SK-N-SH treated with all-trans-retinoic acid at 6 μM for 48 hours (cell line): ENCODE measurements around the gene HOXA13.

Experiments
- ATAC-seq: fragments of 200-7000 bp; cut with Tn5 transposase; 3 replicates; pipeline ENCODE4 v1.9.1; 2020; ENCODE audit warnings: mild to moderate bottlenecking, moderate library complexity
- ARNTL ChIP-seq: fragments of 450-650 bp; formaldehyde crosslinking; IDR thresholded peaks from 2 replicates; pipeline ENCODE4 v1.5.0; 2020; ENCODE audit warnings: low read depth, mild to moderate bottlenecking, moderate library complexity, borderline replicate concordance
- BACH2 ChIP-seq: fragments of 250-450 bp; sonication (Bioruptor Pico); IDR thresholded peaks from 2 replicates; pipeline ENCODE4 v1.9.0; 2021; ENCODE audit warnings: mild to moderate bottlenecking, borderline replicate concordance
- CREB5 ChIP-seq: fragments of 250-450 bp; sonication (Bioruptor Pico); IDR thresholded peaks from 2 replicates; pipeline ENCODE4 v1.5.1; 2020; ENCODE audit warnings: low read depth, mild to moderate bottlenecking, moderate library complexity
- CSRNP3 ChIP-seq: fragments of 250-450 bp; sonication (Bioruptor Pico); IDR thresholded peaks from 2 replicates; pipeline ENCODE4 v1.5.1; 2021; ENCODE audit warnings: mild to moderate bottlenecking, moderate library complexity
- ESRRG ChIP-seq: fragments of 250-450 bp; sonication (Bioruptor Pico); IDR thresholded peaks from 2 replicates; pipeline ENCODE4 v1.6.1; 2021; ENCODE audit warnings: mild to moderate bottlenecking
- GLIS3 ChIP-seq: fragments of 250-450 bp; sonication (Bioruptor Pico); IDR thresholded peaks from 2 replicates; pipeline ENCODE4 v1.5.0; 2020; ENCODE audit warnings: mild to moderate bottlenecking, moderate library complexity
- ISL1 ChIP-seq: fragments of 250-450 bp; sonication (Bioruptor Pico); IDR thresholded peaks from 2 replicates; pipeline ENCODE4 v2.1.2; 2022; ENCODE audit warnings: mild to moderate bottlenecking, moderate library complexity
- OSR1 ChIP-seq: fragments of 250-450 bp; sonication (Bioruptor Pico); IDR thresholded peaks from 2 replicates; pipeline ENCODE4 v1.8.0; 2022; ENCODE audit warnings: moderate library complexity, mild to moderate bottlenecking, inconsistent platforms
- PATZ1 ChIP-seq: fragments of 250-450 bp; sonication (Bioruptor Pico); IDR thresholded peaks from 2 replicates; pipeline ENCODE4 v1.8.0; 2020; ENCODE audit warnings: mild to moderate bottlenecking, moderate library complexity, borderline replicate concordance
- POU6F1 ChIP-seq: fragments of 250-450 bp; sonication (Bioruptor Pico); IDR thresholded peaks from 2 replicates; pipeline ENCODE4 v1.8.0; 2021; ENCODE audit warnings: low read depth, mild to moderate bottlenecking, moderate library complexity, borderline replicate concordance
- PPARA ChIP-seq: fragments of 250-450 bp; sonication (Bioruptor Pico); IDR thresholded peaks from 2 replicates; pipeline ENCODE4 v1.5.0; 2020; ENCODE audit warnings: mild to moderate bottlenecking, borderline replicate concordance
- RARB ChIP-seq: fragments of 250-450 bp; sonication (Bioruptor Pico); IDR thresholded peaks from 2 replicates; pipeline ENCODE4 v1.8.0; 2021; ENCODE audit warnings: mild to moderate bottlenecking, moderate library complexity
- TCF4 ChIP-seq: fragments of 250-450 bp; sonication (Bioruptor Pico); IDR thresholded peaks from 2 replicates; pipeline ENCODE4 v1.8.0; 2021; ENCODE audit warnings: mild to moderate bottlenecking, moderate library complexity, borderline replicate concordance
- TOX ChIP-seq: fragments of 250-450 bp; sonication (Bioruptor Pico); IDR thresholded peaks from 2 replicates; pipeline ENCODE4 v1.8.0; 2021; ENCODE audit warnings: mild to moderate bottlenecking, moderate library complexity, borderline replicate concordance
- TSHZ2 ChIP-seq: fragments of 250-450 bp; sonication (Bioruptor Pico); IDR thresholded peaks from 2 replicates; pipeline ENCODE4 v1.5.0; 2020; ENCODE audit warnings: mild to moderate bottlenecking, moderate library complexity
- ZC3H10 ChIP-seq: fragments of 250-450 bp; sonication (Bioruptor Pico); IDR thresholded peaks from 2 replicates; pipeline ENCODE4 v1.5.1; 2021; ENCODE audit warnings: mild to moderate bottlenecking, moderate library complexity
- ZFP3 ChIP-seq: fragments of 250-450 bp; sonication (Bioruptor Pico); IDR thresholded peaks from 2 replicates; pipeline ENCODE4 v1.5.0; 2020; ENCODE audit warnings: mild to moderate bottlenecking, moderate library complexity
- ZFP30 ChIP-seq: fragments of 450-650 bp; formaldehyde crosslinking; IDR thresholded peaks from 2 replicates; pipeline ENCODE4 v1.5.0; 2022; ENCODE audit warnings: mild to moderate bottlenecking, moderate library complexity
- ZNF70 ChIP-seq: fragments of 450-650 bp; formaldehyde crosslinking; IDR thresholded peaks from 2 replicates; pipeline ENCODE4 v1.5.0; 2020; ENCODE audit warnings: mild to moderate bottlenecking, moderate library complexity
- ZNF8 ChIP-seq: fragments of 450-650 bp; formaldehyde crosslinking; IDR thresholded peaks from 2 replicates; pipeline ENCODE4 v1.5.0; 2020; ENCODE audit warnings: mild to moderate bottlenecking, moderate library complexity

HOXA13 gene

GRCh38 chr7:27156508-27156898 is 43.4 kb downstream of the HOXA13 start, which contains the start of gene HOXA7:
HOXA7 (minus strand) TSS chr7:27156675; CDS start chr7:27156545, 130 bp downstream.
- no peak for ATAC-seq
- TF ChIP-seq POU6F1 (CRISPR knock-in tag) (no peak), ZNF70 (CRISPR knock-in tag) (no peak), PPARA (CRISPR knock-in tag) (no peak), TSHZ2 (CRISPR knock-in tag) (no peak), ZC3H10 (CRISPR knock-in tag) (no peak), ZNF8 (no peak)

- ATAC-seq, result no peak
- no peak for TF ChIP-seq CSRNP3
- TF ChIP-seq OSR1 (CRISPR knock-in tag), result no peak
- no peak for TF ChIP-seq ESRRG (CRISPR knock-in tag)
- no peak for TF ChIP-seq GLIS3
- TF ChIP-seq RARB (CRISPR knock-in tag), result no peak
- no peak for TF ChIP-seq BACH2 (CRISPR knock-in tag)
- no peak for TF ChIP-seq ZC3H10 (CRISPR knock-in tag)
- no peak for TF ChIP-seq ZFP3 (CRISPR knock-in tag)
- TF ChIP-seq ZNF8, result no peak
- TF ChIP-seq ZNF70 (CRISPR knock-in tag), result no peak
- TF ChIP-seq PPARA (CRISPR knock-in tag), result no peak
- no peak for TF ChIP-seq ISL1 (CRISPR knock-in tag)
- no peak for TF ChIP-seq ZFP30
- TF ChIP-seq TCF4, result no peak
- TF ChIP-seq TOX, result no peak
- no peak for TF ChIP-seq POU6F1 (CRISPR knock-in tag)
- TF ChIP-seq ARNTL (CRISPR knock-in tag), result no peak
These were observed 43.9 kb downstream of the HOXA13 start for GRCh38 chr7:27155816-27156507.

GRCh38 chr7:27154901-27155815 is 44.7 kb downstream of the HOXA13 start:
- ATAC-seq, result no peak
- TF ChIP-seq PPARA (CRISPR knock-in tag), result no peak
- TF ChIP-seq TOX, result no peak
- TF ChIP-seq PATZ1 (CRISPR knock-in tag), result no peak
- TF ChIP-seq POU6F1 (CRISPR knock-in tag), result no peak
- TF ChIP-seq TSHZ2 (CRISPR knock-in tag), result no peak
- TF ChIP-seq CREB5, result no peak
